Endodermal cell (in vitro differentiated cells): Measurements from ENCODE around the gene TRIM3. TPM values are rescaled to one million over a fixed set of nuclear protein-coding genes. Genes with fewer than 3 reads are reported as not detected.

Source experiments
- DNase-seq: peaks from one replicate; pipeline ENCODE4 v3.0.0-alpha.2; 2017
- H3K27ac ChIP-seq: 2 replicates; pipeline ENCODE4 v1.5.1; 2013; ENCODE audit warnings: mild to moderate bottlenecking, low read depth, low read length, moderate library complexity
- H3K27me3 ChIP-seq: 2 replicates; pipeline ENCODE4 v1.6.1; 2013; ENCODE audit warnings: mild to moderate bottlenecking, low read length, moderate library complexity; ENCODE audit not compliant: insufficient read depth, control insufficient read depth, poor library complexity, severe bottlenecking
- H3K36me3 ChIP-seq: 2 replicates; pipeline ENCODE4 v1.7.0; 2013; ENCODE audit warnings: mild to moderate bottlenecking, low read length, moderate library complexity; ENCODE audit not compliant: control insufficient read depth, insufficient read depth
- H3K4me1 ChIP-seq: one replicate; pipeline ENCODE4 v1.7.0; 2013; ENCODE audit warnings: low read length; ENCODE audit not compliant: control insufficient read depth, insufficient read depth
- H3K4me3 ChIP-seq: 2 replicates; pipeline ENCODE4 v1.5.1; 2013; ENCODE audit warnings: mild to moderate bottlenecking, low read length, moderate library complexity
- H3K9ac ChIP-seq: 2 replicates; pipeline ENCODE4 v1.6.1; 2013; ENCODE audit warnings: mild to moderate bottlenecking, low read length, moderate library complexity; ENCODE audit not compliant: poor library complexity, severe bottlenecking; ENCODE audit errors: extremely low read depth
- H3K9me3 ChIP-seq: 2 replicates; pipeline ENCODE4 v1.6.1; 2013; ENCODE audit warnings: mild to moderate bottlenecking, low read length, moderate library complexity; ENCODE audit not compliant: control insufficient read depth
- H3K27ac Mint-ChIP-seq: 2 replicates; pipeline ENCODE4 v1.8.0; 2020; ENCODE audit warnings: mixed read lengths
- H3K27me3 Mint-ChIP-seq: 2 replicates; pipeline ENCODE4 v1.8.0; 2021; ENCODE audit warnings: mild to moderate bottlenecking, mixed read lengths; ENCODE audit not compliant: insufficient read depth
- H3K36me3 Mint-ChIP-seq: 2 replicates; pipeline ENCODE4 v1.8.0; 2020; ENCODE audit warnings: low read depth, mixed read lengths
- H3K4me1 Mint-ChIP-seq: 2 replicates; pipeline ENCODE4 v1.8.0; 2020; ENCODE audit warnings: mixed read lengths
- H3K4me3 Mint-ChIP-seq: 2 replicates; pipeline ENCODE4 v1.8.0; 2020; ENCODE audit warnings: mild to moderate bottlenecking, moderate library complexity, mixed read lengths
- H3K9me3 Mint-ChIP-seq: 2 replicates; pipeline ENCODE4 v1.8.0; 2020; ENCODE audit warnings: mild to moderate bottlenecking, mixed read lengths
- WGBS, 2 experiments: methylation state at CpG; one replicate each; pipeline versions ENCODE4 v1.1.5 to v1.1.7; 2013; ENCODE audit warnings: missing lambda C conversion rate in 2 of 2, mixed read lengths in 1 of 2; ENCODE audit not compliant: insufficient coverage in 1 of 2, insufficient read length in 1 of 2; 5-methylcytosine and 5-hydroxymethylcytosine counted together
- total RNA-seq, 2 donors: library from RNA; stranded (reverse); fragmentation: NEBNext Ultra II Directional in 1 of 2; extraction: Animal tissue kit (Norgen Biotek cat#: 25700) in 1 of 2; gene quantifications; 2 replicates in 1 of 2; 3 replicates in 1 of 2; pipeline ENCODE4 v1.2.1, GENCODE V29; 2021
- TF ChIP-seq, protein P1 (sequence below): fragments of 200-600 bp; sonication (generic); conservative IDR thresholded peaks from 2 replicates; pipeline ENCODE4 v1.5.0; 2021; ENCODE audit warnings: antibody characterized with exemption, mild to moderate bottlenecking

TRIM3 gene
- total RNA-seq, 2 donors from 2014 or later, result 13.0 to 18.0 TPM

DNA sequence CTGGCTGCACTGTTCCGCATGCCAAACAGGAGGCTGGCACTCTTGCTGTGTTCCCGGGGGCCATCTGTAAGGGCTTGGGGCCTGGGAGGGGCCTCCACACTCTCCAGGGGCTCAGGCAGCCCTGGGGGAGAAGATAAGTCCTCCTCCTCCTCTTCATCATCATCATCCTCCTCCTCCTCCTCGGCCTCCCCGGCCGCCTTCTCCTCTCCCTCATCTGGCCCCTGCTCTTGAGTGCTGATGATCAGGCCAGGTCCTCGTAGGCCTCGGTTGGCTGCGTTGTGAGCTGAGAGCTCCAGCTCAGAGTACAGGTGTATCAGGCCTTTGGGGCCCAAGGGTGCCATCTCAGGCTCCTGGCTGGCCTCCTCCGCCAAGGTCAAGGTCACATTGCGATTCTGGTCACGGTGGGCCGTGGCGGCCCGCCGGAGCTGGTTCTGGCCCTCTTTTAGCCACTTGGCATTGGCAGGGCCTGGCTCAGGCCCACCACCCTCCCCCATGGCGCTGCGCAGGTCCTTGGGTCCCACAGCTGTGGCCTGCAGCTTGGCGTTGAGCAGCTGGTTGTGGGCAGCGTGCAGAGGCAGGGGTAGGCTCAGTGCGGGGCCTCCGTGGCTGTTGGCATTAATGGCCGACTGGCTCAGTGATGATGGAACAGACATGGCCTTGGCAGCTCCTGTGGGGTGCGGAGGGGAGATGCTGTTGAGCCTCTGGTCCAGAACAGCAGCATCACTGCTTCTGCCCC is 62.9 kb downstream of the TRIM3 start:
- TF ChIP-seq, protein P1, sequence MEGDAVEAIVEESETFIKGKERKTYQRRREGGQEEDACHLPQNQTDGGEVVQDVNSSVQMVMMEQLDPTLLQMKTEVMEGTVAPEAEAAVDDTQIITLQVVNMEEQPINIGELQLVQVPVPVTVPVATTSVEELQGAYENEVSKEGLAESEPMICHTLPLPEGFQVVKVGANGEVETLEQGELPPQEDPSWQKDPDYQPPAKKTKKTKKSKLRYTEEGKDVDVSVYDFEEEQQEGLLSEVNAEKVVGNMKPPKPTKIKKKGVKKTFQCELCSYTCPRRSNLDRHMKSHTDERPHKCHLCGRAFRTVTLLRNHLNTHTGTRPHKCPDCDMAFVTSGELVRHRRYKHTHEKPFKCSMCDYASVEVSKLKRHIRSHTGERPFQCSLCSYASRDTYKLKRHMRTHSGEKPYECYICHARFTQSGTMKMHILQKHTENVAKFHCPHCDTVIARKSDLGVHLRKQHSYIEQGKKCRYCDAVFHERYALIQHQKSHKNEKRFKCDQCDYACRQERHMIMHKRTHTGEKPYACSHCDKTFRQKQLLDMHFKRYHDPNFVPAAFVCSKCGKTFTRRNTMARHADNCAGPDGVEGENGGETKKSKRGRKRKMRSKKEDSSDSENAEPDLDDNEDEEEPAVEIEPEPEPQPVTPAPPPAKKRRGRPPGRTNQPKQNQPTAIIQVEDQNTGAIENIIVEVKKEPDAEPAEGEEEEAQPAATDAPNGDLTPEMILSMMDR, result no peak
- Histone ChIP-seq H3K9me3 (no peaks in the 10 kb centered on the region), H3K27ac (no peak overlapping the region), H3K27me3 (no peaks in the 10 kb centered on the region), H3K4me1 (no peaks in the 10 kb centered on the region), H3K9ac (no peak overlapping the region), H3K36me3 (peaks cover 3% of the 10 kb centered on the region), H3K4me3 (no peak overlapping the region)
- Mint-ChIP-seq H3K27ac (no peak overlapping the region), H3K4me3 (no peak overlapping the region), H3K4me1 (peaks cover 5% of the 10 kb centered on the region), H3K27me3 (no peaks in the 10 kb centered on the region), H3K9me3 (no peaks in the 10 kb centered on the region), H3K36me3 (peaks cover 4% of the 10 kb centered on the region)
- DNase-seq, result no peak
- 95 to 100% methylated on average over 5 to 23 of the region's 23 CpGs for WGBS, 2 experiments

GRCh38 chr11:6406370-6406769 is 67.4 kb downstream of the TRIM3 start:
- TF ChIP-seq, protein P1, result no peak
- Mint-ChIP-seq H3K36me3 (peaks cover 9% of the 10 kb centered on the region), H3K4me1 (no peaks in the 10 kb centered on the region), H3K27ac (no peak overlapping the region), H3K9me3 (no peaks in the 10 kb centered on the region), H3K27me3 (no peaks in the 10 kb centered on the region), H3K4me3 (no peak overlapping the region)
- H3K9me3 ChIP-seq, result no peaks in the 10 kb centered on the region
- no peak overlapping the region for H3K9ac ChIP-seq
- DNase-seq, result no peak
- no peaks in the 10 kb centered on the region for H3K4me1 ChIP-seq
- no peaks in the 10 kb centered on the region for H3K27me3 ChIP-seq
- peaks cover 3% of the 10 kb centered on the region for H3K36me3 ChIP-seq
- H3K27ac ChIP-seq, result no peak overlapping the region
- no peak overlapping the region for H3K4me3 ChIP-seq
- 80 to 95% methylated on average over 2 of the region's 2 CpGs for WGBS, 2 experiments

DNA sequence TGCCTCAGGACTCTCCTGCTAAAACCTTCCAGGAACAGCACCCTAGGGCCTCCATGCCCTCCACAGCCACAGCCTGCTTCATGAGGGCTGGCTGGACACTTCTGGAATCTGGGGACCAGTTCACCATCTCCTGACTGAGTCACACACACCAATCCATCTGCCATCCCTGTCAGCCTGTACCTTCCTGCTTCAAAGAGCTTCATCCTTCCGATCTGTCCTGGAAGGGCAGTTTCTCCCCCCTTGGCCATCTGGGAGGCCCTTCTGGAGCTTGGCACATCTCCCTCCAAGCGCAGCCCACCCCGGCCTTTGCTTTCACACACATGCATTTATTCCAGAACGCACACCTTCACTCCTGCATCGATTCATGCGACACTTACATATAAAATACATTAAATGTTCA is 67.9 kb downstream of the TRIM3 start:
- TF ChIP-seq, protein P1, result no peak
- Mint-ChIP-seq H3K4me1 (no peaks in the 10 kb centered on the region), H3K36me3 (peaks cover 12% of the 10 kb centered on the region), H3K9me3 (no peaks in the 10 kb centered on the region), H3K4me3 (no peak overlapping the region), H3K27me3 (no peaks in the 10 kb centered on the region), H3K27ac (no peak overlapping the region)
- DNase-seq, result no peak
- H3K36me3 ChIP-seq, result peaks cover 3% of the 10 kb centered on the region
- no peaks in the 10 kb centered on the region for H3K9me3 ChIP-seq
- 96 to 98% methylated on average over 6 of the region's 6 CpGs for WGBS, 2 experiments
- no peaks in the 10 kb centered on the region for H3K4me1 ChIP-seq
- H3K27me3 ChIP-seq, result no peaks in the 10 kb centered on the region
- no peak overlapping the region for H3K4me3 ChIP-seq
- H3K9ac ChIP-seq, result no peak overlapping the region
- H3K27ac ChIP-seq, result no peak overlapping the region
